Neural crest cell (in vitro differentiated cells): ENCODE data around the gene FOXK1. TPM values are rescaled to one million over a fixed set of nuclear protein-coding genes. Genes with fewer than 3 reads are reported as not detected.
A peak's percentile ranks its signal among the peaks of the same experiment; 100 is the strongest.
"Not testable (repeated sequence)": the region's sequence is repeated elsewhere in the genome, so short reads cannot be mapped to it uniquely, and the experiment has no call there.

ENCODE experiments used
- DNase-seq: peaks from one replicate; pipeline ENCODE4 v3.0.0; 2021; ENCODE audit warnings: low read depth, mixed read lengths, low spot score
- H3K27ac Mint-ChIP-seq: one replicate; pipeline ENCODE4 v1.8.0; 2021; ENCODE audit warnings: mild to moderate bottlenecking, mixed read lengths; ENCODE audit not compliant: unreplicated experiment
- H3K27me3 Mint-ChIP-seq: 2 replicates; pipeline ENCODE4 v1.8.0; 2021; ENCODE audit warnings: low read depth, mild to moderate bottlenecking, mixed read lengths
- H3K36me3 Mint-ChIP-seq: 2 replicates; pipeline ENCODE4 v1.8.0; 2021; ENCODE audit warnings: low read depth, mild to moderate bottlenecking, mixed read lengths
- H3K4me1 Mint-ChIP-seq: 2 replicates; pipeline ENCODE4 v1.8.0; 2021; ENCODE audit warnings: mixed read lengths
- H3K4me3 Mint-ChIP-seq: one replicate; pipeline ENCODE4 v1.8.0; 2021; ENCODE audit warnings: mild to moderate bottlenecking, mixed read lengths
- H3K9me3 Mint-ChIP-seq: 2 replicates; pipeline ENCODE4 v1.8.0; 2021; ENCODE audit warnings: mixed read lengths
- total RNA-seq: library from RNA; stranded (reverse); gene quantifications from 2 replicates; pipeline ENCODE4 v1.2.1, GENCODE V29; 2021
- TF ChIP-seq, protein P1 (sequence below): fragments of 200-600 bp; sonication (generic); conservative IDR thresholded peaks from 2 replicates; pipeline ENCODE4 v1.5.0; 2021; ENCODE audit warnings: antibody characterized with exemption, mild to moderate bottlenecking

FOXK1 gene
- total RNA-seq, 1 donor from 2014 or later = 29.1 TPM

- H3K36me3 Mint-ChIP-seq = peaks cover 2% of the 10 kb centered on the region
- peak; percentile 98 for DNase-seq
- H3K9me3 Mint-ChIP-seq = peaks cover 3% of the 10 kb centered on the region
- H3K27me3 Mint-ChIP-seq = no peaks in the 10 kb centered on the region
- H3K4me1 Mint-ChIP-seq = peaks cover 8% of the 10 kb centered on the region
- peak overlapping the region; percentile 88 for H3K4me3 Mint-ChIP-seq
- TF ChIP-seq, protein P1, sequence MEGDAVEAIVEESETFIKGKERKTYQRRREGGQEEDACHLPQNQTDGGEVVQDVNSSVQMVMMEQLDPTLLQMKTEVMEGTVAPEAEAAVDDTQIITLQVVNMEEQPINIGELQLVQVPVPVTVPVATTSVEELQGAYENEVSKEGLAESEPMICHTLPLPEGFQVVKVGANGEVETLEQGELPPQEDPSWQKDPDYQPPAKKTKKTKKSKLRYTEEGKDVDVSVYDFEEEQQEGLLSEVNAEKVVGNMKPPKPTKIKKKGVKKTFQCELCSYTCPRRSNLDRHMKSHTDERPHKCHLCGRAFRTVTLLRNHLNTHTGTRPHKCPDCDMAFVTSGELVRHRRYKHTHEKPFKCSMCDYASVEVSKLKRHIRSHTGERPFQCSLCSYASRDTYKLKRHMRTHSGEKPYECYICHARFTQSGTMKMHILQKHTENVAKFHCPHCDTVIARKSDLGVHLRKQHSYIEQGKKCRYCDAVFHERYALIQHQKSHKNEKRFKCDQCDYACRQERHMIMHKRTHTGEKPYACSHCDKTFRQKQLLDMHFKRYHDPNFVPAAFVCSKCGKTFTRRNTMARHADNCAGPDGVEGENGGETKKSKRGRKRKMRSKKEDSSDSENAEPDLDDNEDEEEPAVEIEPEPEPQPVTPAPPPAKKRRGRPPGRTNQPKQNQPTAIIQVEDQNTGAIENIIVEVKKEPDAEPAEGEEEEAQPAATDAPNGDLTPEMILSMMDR = peak; percentile 41
- peak overlapping the region; percentile 81 for H3K27ac Mint-ChIP-seq
Measured at GRCh38 chr7:4641667-4642467, 40.2 kb upstream of the FOXK1 start.

- no peak for DNase-seq
- TF ChIP-seq, protein P1 = no peak
- no peaks in the 10 kb centered on the region for H3K27me3 Mint-ChIP-seq
- H3K4me1 Mint-ChIP-seq = peaks cover 8% of the 10 kb centered on the region
- H3K4me3 Mint-ChIP-seq = peak overlapping the region; percentile 88
- peaks cover 2% of the 10 kb centered on the region for H3K36me3 Mint-ChIP-seq
- H3K27ac Mint-ChIP-seq = peak overlapping the region; percentile 81
- H3K9me3 Mint-ChIP-seq = peaks cover 3% of the 10 kb centered on the region
Measured at GRCh38 chr7:4642468-4643203, 39.5 kb upstream of the FOXK1 start.

- H3K9me3 Mint-ChIP-seq = not testable (repeated sequence)
Measured at GRCh38 chr7:4643204-4643471, 39.0 kb upstream of the FOXK1 start.

DNA sequence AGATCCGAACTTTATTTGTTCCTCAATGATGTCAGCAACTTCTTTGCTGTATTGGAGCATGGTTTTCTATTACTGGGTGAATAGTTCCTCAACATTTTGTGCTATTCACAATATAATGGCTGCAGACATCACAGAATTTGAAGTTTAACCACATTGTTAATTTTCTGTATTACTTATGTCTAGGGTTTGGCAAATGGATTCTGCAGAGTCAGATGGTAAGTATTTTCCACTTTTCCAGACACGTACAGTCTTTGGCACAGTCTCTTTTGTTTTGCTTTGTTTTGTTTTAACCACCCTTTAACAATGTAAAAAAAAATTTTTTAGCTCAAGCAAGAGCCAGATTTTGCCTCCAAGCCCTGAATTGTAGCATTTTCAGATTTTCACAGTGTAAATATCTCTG lies 36.8 kb upstream of the FOXK1 start:
- Mint-ChIP-seq H3K9me3 (peaks cover 3% of the 10 kb centered on the region), H3K27ac (no peak overlapping the region), H3K36me3 (peaks cover 3% of the 10 kb centered on the region), H3K4me3 (no peak overlapping the region), H3K27me3 (no peaks in the 10 kb centered on the region), H3K4me1 (peaks cover 10% of the 10 kb centered on the region)
- no peak for DNase-seq
- TF ChIP-seq, protein P1 = no peak

More at GRCh38 chr7:4643204-4643471, 39.0 kb upstream of the FOXK1 start:
- not testable (repeated sequence) for H3K27ac Mint-ChIP-seq, H3K27me3 Mint-ChIP-seq, H3K36me3 Mint-ChIP-seq, H3K4me1 Mint-ChIP-seq, DNase-seq
- peak overlapping the region; percentile 88 for H3K4me3 Mint-ChIP-seq

DNA sequence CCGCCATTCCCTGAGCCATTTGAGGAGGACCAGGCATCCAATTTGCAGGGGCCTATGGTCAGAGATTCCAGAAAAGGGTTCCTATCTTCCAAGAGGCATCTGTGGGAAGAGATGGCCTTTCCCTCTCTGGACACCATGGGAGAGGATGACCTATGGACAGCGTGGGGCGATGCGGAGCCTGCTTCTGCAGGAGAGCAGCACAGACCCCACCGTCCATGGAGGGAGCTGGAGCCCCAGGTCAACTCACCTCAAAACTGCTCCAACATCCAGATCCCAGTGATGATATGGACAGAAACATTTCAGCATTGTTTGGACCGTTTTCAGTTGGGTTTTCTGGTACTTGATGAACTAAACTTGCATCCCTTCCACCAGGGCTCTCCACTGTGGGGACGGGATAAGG lies 34.0 kb upstream of the FOXK1 start:
- H3K9me3 Mint-ChIP-seq = peaks cover 5% of the 10 kb centered on the region
- peaks cover 27% of the 10 kb centered on the region for H3K4me1 Mint-ChIP-seq
- H3K27ac Mint-ChIP-seq = no peak overlapping the region
- TF ChIP-seq, protein P1 = no peak
- H3K36me3 Mint-ChIP-seq = peaks cover 4% of the 10 kb centered on the region
- no peak overlapping the region for H3K4me3 Mint-ChIP-seq
- H3K27me3 Mint-ChIP-seq = no peaks in the 10 kb centered on the region
- no peak for DNase-seq
